GM19395 (cell line): ENCODE measurements around the gene CXCR6.

Source experiments
- ATAC-seq: cut with Tn5 transposase; IDR thresholded peaks from one replicate; pipeline ENCODE4 v1.9.1; 2021; ENCODE audit warnings: mild to moderate bottlenecking, moderate library complexity; ENCODE audit not compliant: unreplicated experiment

CXCR6 gene

GRCh38 chr3:45921158-45922038 is 21.9 kb upstream of the CXCR6 start:
- no peak for ATAC-seq

GRCh38 chr3:45922039-45922326 is 21.3 kb upstream of the CXCR6 start:
- ATAC-seq: no peak

- ATAC-seq: no peak
These were observed 20.2 kb upstream of the CXCR6 start for GRCh38 chr3:45922950-45923590.

- ATAC-seq: no peak
These were observed 19.5 kb upstream of the CXCR6 start for GRCh38 chr3:45923755-45924154.

- ATAC-seq: no peak
These were observed 15.4 kb upstream of the CXCR6 start for GRCh38 chr3:45927881-45928280.

GRCh38 chr3:45929042-45929679 is 14.1 kb upstream of the CXCR6 start:
- no peak for ATAC-seq

- no peak for ATAC-seq
These were observed 11.8 kb upstream of the CXCR6 start for GRCh38 chr3:45931496-45931895.

- no peak for ATAC-seq
These were observed 11.2 kb upstream of the CXCR6 start for GRCh38 chr3:45932112-45932511.

GRCh38 chr3:45933591-45933990 is 9.7 kb upstream of the CXCR6 start:
- no peak for ATAC-seq

- ATAC-seq: no peak
These were observed 7.0 kb upstream of the CXCR6 start for GRCh38 chr3:45936261-45936660.

GRCh38 chr3:45937206-45938042 is 5.8 kb upstream of the CXCR6 start:
- ATAC-seq: no peak

GRCh38 chr3:45938043-45938435 is 5.2 kb upstream of the CXCR6 start:
- no peak for ATAC-seq

- no peak for ATAC-seq
These were observed 4.4 kb upstream of the CXCR6 start for GRCh38 chr3:45938864-45939263.

- no peak for ATAC-seq
These were observed 3.9 kb upstream of the CXCR6 start for GRCh38 chr3:45939341-45939771.

- ATAC-seq: no peak
These were observed 3.1 kb upstream of the CXCR6 start for GRCh38 chr3:45940004-45940780.

GRCh38 chr3:45940781-45941365 is 2.4 kb upstream of the CXCR6 start:
- ATAC-seq: no peak

- no peak for ATAC-seq
These were observed 1.0 kb upstream of the CXCR6 start for GRCh38 chr3:45942051-45942825.

- ATAC-seq: no peak
These were observed 1.8 kb downstream of the CXCR6 start for GRCh38 chr3:45944830-45945620.
